Bronchial epithelial cell (primary cell): ENCODE results near the gene FOS. TPM values are rescaled to one million over a fixed set of nuclear protein-coding genes. Genes with fewer than 3 reads are reported as not detected.

Source experiments
- DNase-seq: peaks from one replicate; pipeline ENCODE4 v3.0.0-alpha.2; 2010; ENCODE audit warnings: low read depth
- FAIRE-seq: peaks from 2 replicates; lab custom pipeline; 2011; peaks lifted over from hg19 to GRCh38; lab: Jason Lieb, UNC
- H3K27me3 ChIP-seq: 2 replicates; pipeline ENCODE4 v1.5.1; 2011; ENCODE audit warnings: low read length; ENCODE audit not compliant: control insufficient read depth, insufficient read depth
- H3K36me3 ChIP-seq: 2 replicates; pipeline ENCODE4 v1.5.1; 2011; ENCODE audit warnings: low read length; ENCODE audit not compliant: control insufficient read depth, insufficient read depth
- H3K4me3 ChIP-seq: 2 replicates; pipeline ENCODE4 v1.5.1; 2011; ENCODE audit warnings: mild to moderate bottlenecking, low read depth, low read length, control low read depth
- CTCF ChIP-seq: IDR thresholded peaks from 2 replicates; pipeline ENCODE4 v1.5.1; 2011; ENCODE audit warnings: mild to moderate bottlenecking, moderate library complexity, low read length, control low read depth, inconsistent platforms; ENCODE audit not compliant: insufficient read depth, severe bottlenecking
- total RNA-seq: library from RNA; depleted of rRNA; stranded (reverse); fragments of >200 nt; gene quantifications from 2 replicates; pipeline ENCODE4 v1.2.1, GENCODE V29; 2014

FOS gene
- total RNA-seq, 1 donor from 2014 or later = 143 TPM

- FAIRE-seq = no peak
Measured at GRCh38 chr14:75261820-75262219, 16.8 kb upstream of the FOS start.

GRCh38 chr14:75262641-75263040, 16.0 kb upstream of the FOS start:
- no peaks in the 10 kb centered on the region for H3K36me3 ChIP-seq
- no peak for TF ChIP-seq CTCF
- no peak overlapping the region for H3K4me3 ChIP-seq
- FAIRE-seq (no peak), DNase-seq (no peak)
- no peaks in the 10 kb centered on the region for H3K27me3 ChIP-seq

More at GRCh38 chr14:75261820-75262219, 16.8 kb upstream of the FOS start:
- no peak for TF ChIP-seq CTCF
- H3K27me3 ChIP-seq = no peaks in the 10 kb centered on the region
- DNase-seq = no peak
- no peaks in the 10 kb centered on the region for H3K36me3 ChIP-seq
- no peak overlapping the region for H3K4me3 ChIP-seq

- FAIRE-seq = no peak
- Histone ChIP-seq H3K4me3 (no peak overlapping the region), H3K36me3 (no peaks in the 10 kb centered on the region), H3K27me3 (no peaks in the 10 kb centered on the region)
- no peak for TF ChIP-seq CTCF
- DNase-seq = peak; percentile 57
Measured at GRCh38 chr14:75264036-75264435, 14.6 kb upstream of the FOS start.

- no peak for TF ChIP-seq CTCF
- Histone ChIP-seq H3K36me3 (no peaks in the 10 kb centered on the region), H3K27me3 (no peaks in the 10 kb centered on the region), H3K4me3 (no peak overlapping the region)
- DNase-seq (no peak), FAIRE-seq (no peak)
Measured at GRCh38 chr14:75267141-75267721, 11.4 kb upstream of the FOS start.

- no peaks in the 10 kb centered on the region for H3K36me3 ChIP-seq
- DNase-seq = no peak
- FAIRE-seq = no peak
- no peak overlapping the region for H3K4me3 ChIP-seq
- TF ChIP-seq CTCF = no peak
- H3K27me3 ChIP-seq = no peaks in the 10 kb centered on the region
Measured at GRCh38 chr14:75268633-75269550, 9.7 kb upstream of the FOS start.
